NCI-H2107 (cell line): Measurements from ENCODE around the gene SPIRE2.

Source experiments
- DNase-seq: peaks from one replicate; lab custom pipeline; 2025; lab: John Stamatoyannopoulos, UW

Gene SPIRE2

GRCh38 chr16:89915303-89916232, 87.3 kb downstream of the SPIRE2 start:
- DNase-seq = no peak

GRCh38 chr16:89917773-89918452, 89.6 kb downstream of the SPIRE2 start:
- peak; percentile 75 for DNase-seq

GRCh38 chr16:89918453-89919347, 90.4 kb downstream of the SPIRE2 start, which contains the start of gene MC1R:
Gene MC1R, plus strand, starts transcription at chr16:89918862. Its CDS starts 397 bp downstream, at chr16:89919259.
- no peak for DNase-seq

DNA sequence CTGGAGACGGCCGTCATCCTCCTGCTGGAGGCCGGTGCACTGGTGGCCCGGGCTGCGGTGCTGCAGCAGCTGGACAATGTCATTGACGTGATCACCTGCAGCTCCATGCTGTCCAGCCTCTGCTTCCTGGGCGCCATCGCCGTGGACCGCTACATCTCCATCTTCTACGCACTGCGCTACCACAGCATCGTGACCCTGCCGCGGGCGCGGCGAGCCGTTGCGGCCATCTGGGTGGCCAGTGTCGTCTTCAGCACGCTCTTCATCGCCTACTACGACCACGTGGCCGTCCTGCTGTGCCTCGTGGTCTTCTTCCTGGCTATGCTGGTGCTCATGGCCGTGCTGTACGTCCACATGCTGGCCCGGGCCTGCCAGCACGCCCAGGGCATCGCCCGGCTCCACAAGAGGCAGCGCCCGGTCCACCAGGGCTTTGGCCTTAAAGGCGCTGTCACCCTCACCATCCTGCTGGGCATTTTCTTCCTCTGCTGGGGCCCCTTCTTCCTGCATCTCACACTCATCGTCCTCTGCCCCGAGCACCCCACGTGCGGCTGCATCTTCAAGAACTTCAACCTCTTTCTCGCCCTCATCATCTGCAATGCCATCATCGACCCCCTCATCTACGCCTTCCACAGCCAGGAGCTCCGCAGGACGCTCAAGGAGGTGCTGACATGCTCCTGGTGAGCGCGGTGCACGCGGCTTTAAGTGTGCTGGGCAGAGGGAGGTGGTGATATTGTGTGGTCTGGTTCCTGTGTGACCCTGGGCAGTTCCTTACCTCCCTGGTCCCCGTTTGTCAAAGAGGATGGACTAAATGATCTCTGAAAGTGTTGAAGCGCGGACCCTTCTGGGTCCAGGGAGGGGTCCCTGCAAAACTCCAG, 91.5 kb downstream of the SPIRE2 start:
- DNase-seq = no peak

GRCh38 chr16:89920723-89921122, 92.4 kb downstream of the SPIRE2 start:
- DNase-seq = no peak
